OCI-LY7 (cell line): ENCODE measurements around the gene SLC43A1.

Experiments used
- EZH2phosphoT487 ChIP-seq: fragments of 200-600 bp; sonication (generic); IDR thresholded peaks from 2 replicates; pipeline ENCODE4 v1.6.1; 2018; ENCODE audit warnings: low read depth, borderline replicate concordance, mild to moderate bottlenecking, mixed run types, antibody characterized with exemption, low read length, moderate library complexity, mixed read lengths
- TF ChIP-seq, protein P1 (sequence below): fragments of 200-600 bp; sonication (generic); conservative IDR thresholded peaks from 2 replicates; pipeline ENCODE4 v1.5.1; 2014; ENCODE audit warnings: mild to moderate bottlenecking, antibody characterized with exemption, low read length, moderate library complexity, mixed read lengths

DNA sequence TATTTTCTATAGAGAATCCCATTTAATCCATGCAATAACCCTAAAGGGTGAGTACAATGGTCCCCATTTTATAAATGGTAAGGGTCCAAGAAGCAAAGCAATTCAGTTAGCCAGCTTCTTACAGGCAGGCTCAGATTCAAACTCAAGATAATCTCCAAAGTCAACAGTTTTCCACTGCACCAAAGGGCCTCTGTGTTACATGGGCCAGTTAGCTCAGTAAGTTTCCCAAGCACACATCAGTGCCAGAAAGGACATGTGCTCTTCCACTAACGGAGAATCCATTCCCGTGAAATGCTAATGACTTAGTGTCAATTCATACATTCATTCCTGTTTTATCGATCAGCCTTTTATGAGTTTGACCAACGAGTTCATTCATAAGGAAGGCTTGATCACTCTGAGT is 11.0 kb downstream of the SLC43A1 start:
- TF ChIP-seq, protein P1, sequence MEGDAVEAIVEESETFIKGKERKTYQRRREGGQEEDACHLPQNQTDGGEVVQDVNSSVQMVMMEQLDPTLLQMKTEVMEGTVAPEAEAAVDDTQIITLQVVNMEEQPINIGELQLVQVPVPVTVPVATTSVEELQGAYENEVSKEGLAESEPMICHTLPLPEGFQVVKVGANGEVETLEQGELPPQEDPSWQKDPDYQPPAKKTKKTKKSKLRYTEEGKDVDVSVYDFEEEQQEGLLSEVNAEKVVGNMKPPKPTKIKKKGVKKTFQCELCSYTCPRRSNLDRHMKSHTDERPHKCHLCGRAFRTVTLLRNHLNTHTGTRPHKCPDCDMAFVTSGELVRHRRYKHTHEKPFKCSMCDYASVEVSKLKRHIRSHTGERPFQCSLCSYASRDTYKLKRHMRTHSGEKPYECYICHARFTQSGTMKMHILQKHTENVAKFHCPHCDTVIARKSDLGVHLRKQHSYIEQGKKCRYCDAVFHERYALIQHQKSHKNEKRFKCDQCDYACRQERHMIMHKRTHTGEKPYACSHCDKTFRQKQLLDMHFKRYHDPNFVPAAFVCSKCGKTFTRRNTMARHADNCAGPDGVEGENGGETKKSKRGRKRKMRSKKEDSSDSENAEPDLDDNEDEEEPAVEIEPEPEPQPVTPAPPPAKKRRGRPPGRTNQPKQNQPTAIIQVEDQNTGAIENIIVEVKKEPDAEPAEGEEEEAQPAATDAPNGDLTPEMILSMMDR, result no peak
- TF ChIP-seq EZH2phosphoT487, result no peak
